ENCODE measurements around the gene CLDN15. TPM values are rescaled to one million over a fixed set of nuclear protein-coding genes. Genes with fewer than 3 reads are reported as not detected.

Gene CLDN15
- total RNA-seq, 1 experiment from 2014 or later = 8.5 TPM

DNA sequence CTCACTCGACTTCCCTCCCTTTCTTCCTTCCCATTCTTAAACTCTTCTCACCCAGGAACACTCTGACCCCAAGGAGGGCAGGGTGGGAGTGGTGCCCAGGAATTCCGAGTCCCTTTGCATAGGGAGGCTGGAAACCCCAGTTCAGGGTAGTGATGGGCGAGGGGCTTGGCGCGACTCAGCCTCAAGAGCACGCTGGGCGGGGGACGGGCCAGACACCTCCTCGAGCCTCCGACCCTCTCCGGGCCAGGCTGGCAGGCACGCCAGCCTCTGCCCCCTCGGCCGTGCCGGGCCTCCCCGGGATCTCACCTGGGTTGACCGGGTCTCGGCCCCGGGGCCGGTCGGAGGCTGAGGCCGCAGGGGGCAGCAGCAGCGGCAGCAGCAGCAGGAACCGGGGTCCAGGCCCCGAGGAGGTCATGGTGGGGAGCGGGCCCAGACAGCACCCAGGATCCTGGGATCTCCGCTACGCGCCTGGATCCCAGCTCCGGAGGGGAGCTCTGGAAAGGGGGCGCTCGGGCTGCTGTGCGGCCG is 20.7 kb downstream of the CLDN15 start:
- peak; percentile 24 for DNase-seq (ENCODE audit: unreplicated experiment)
- TSS peak; percentile 61 for BruUV-seq (replicated peaks)
- CTCF ChIA-PET = interaction anchor here (0.8 to 4.5 kb wide), 11 partner anchors 11 to 73 kb away, joined by 3 to 23 read pairs (median 4); partner anchors contain the start of gene FIS1
- H3K9me3 Mint-ChIP-seq (ENCODE audit: unreplicated experiment) = no peaks in the 10 kb centered on the region
- peak overlapping the region; percentile 99 for H3K4me3 Mint-ChIP-seq (ENCODE audit: unreplicated experiment)
- no peaks in the 10 kb centered on the region for H3K27me3 Mint-ChIP-seq (ENCODE audit: insufficient read depth, unreplicated experiment)
- POLR2A ChIA-PET = interaction anchor here (0.6 to 3.1 kb wide), 22 partner anchors 11 to 1146 kb away, joined by 3 to 78 read pairs (median 5); partner anchors contain the start of genes FIS1, SRRT, UFSP1 and VGF
- TF ChIP-seq, protein P1, sequence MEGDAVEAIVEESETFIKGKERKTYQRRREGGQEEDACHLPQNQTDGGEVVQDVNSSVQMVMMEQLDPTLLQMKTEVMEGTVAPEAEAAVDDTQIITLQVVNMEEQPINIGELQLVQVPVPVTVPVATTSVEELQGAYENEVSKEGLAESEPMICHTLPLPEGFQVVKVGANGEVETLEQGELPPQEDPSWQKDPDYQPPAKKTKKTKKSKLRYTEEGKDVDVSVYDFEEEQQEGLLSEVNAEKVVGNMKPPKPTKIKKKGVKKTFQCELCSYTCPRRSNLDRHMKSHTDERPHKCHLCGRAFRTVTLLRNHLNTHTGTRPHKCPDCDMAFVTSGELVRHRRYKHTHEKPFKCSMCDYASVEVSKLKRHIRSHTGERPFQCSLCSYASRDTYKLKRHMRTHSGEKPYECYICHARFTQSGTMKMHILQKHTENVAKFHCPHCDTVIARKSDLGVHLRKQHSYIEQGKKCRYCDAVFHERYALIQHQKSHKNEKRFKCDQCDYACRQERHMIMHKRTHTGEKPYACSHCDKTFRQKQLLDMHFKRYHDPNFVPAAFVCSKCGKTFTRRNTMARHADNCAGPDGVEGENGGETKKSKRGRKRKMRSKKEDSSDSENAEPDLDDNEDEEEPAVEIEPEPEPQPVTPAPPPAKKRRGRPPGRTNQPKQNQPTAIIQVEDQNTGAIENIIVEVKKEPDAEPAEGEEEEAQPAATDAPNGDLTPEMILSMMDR (IDR thresholded peaks at IDR 0.05; ENCODE audit: unreplicated experiment) = peak; percentile 16
- peaks cover 47% of the 10 kb centered on the region for H3K36me3 Mint-ChIP-seq (ENCODE audit: insufficient read depth, unreplicated experiment)
- peak overlapping the region; percentile 94 for H3K27ac Mint-ChIP-seq (ENCODE audit: low read depth, unreplicated experiment)
- peaks cover 25% of the 10 kb centered on the region for H3K4me1 Mint-ChIP-seq (ENCODE audit: insufficient read depth, unreplicated experiment)
- intact Hi-C loops (cut with micrococcal nuclease) = no loop called here

- no TSS peak for BruUV-seq (replicated peaks)
- Mint-ChIP-seq H3K4me3 (ENCODE audit: unreplicated experiment) (peak overlapping the region; percentile 99), H3K4me1 (ENCODE audit: insufficient read depth, unreplicated experiment) (peaks cover 20% of the 10 kb centered on the region), H3K9me3 (ENCODE audit: unreplicated experiment) (no peaks in the 10 kb centered on the region), H3K36me3 (ENCODE audit: insufficient read depth, unreplicated experiment) (peaks cover 41% of the 10 kb centered on the region), H3K27ac (ENCODE audit: low read depth, unreplicated experiment) (peak overlapping the region; percentile 94), H3K27me3 (ENCODE audit: insufficient read depth, unreplicated experiment) (no peaks in the 10 kb centered on the region)
- ChIA-PET CTCF (interaction anchor here (0.7 to 4.5 kb wide), 9 partner anchors 16 to 73 kb away, joined by 3 to 23 read pairs (median 4); partner anchors contain the start of gene FIS1), POLR2A (interaction anchor here (0.6 to 3.1 kb wide), 10 partner anchors 10 to 788 kb away, joined by 3 to 78 read pairs (median 4); partner anchors contain the start of genes FIS1, VGF and ZCWPW1)
- intact Hi-C loops (cut with micrococcal nuclease) = no loop called here
- TF ChIP-seq, protein P1 (IDR thresholded peaks at IDR 0.05; ENCODE audit: unreplicated experiment) = no peak
- no peak for DNase-seq (ENCODE audit: unreplicated experiment)
Observed at GRCh38 chr7:101216001-101216859, 21.4 kb downstream of the CLDN15 start.

DNA sequence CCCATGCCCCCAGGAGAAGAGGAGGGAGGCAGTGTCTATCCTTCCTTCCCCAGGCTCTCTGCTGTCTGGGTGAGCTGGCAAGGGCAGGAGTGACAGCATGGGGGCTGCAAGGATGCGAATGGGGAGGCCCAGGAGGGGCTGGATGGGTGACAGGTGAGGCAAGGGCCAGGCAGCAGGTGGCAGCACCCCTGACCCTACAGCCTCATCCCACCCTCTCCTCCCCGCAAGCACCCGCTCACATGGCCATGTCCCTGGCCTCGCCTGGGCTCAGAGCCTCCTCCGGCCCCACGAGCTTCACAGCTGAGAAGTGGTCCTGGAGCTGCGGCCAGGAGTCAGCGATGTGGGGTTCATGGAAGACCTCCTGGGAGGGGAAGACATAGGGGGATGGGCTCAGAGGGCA is 25.6 kb downstream of the CLDN15 start:
- no peaks in the 10 kb centered on the region for H3K27me3 Mint-ChIP-seq (ENCODE audit: insufficient read depth, unreplicated experiment)
- no TSS peak for BruUV-seq (replicated peaks)
- H3K4me3 Mint-ChIP-seq (ENCODE audit: unreplicated experiment) = no peak overlapping the region
- intact Hi-C loops (cut with micrococcal nuclease) = no loop called here
- DNase-seq (ENCODE audit: unreplicated experiment) = no peak
- TF ChIP-seq, protein P1 (IDR thresholded peaks at IDR 0.05; ENCODE audit: unreplicated experiment) = no peak
- POLR2A ChIA-PET = interaction anchor here (1.0 kb wide), 1 partner anchor 86 kb away, joined by 3 read pairs; no protein-coding TSS in a partner anchor
- CTCF ChIA-PET = no interaction called here
- H3K36me3 Mint-ChIP-seq (ENCODE audit: insufficient read depth, unreplicated experiment) = peaks cover 64% of the 10 kb centered on the region
- no peaks in the 10 kb centered on the region for H3K9me3 Mint-ChIP-seq (ENCODE audit: unreplicated experiment)
- no peak overlapping the region for H3K27ac Mint-ChIP-seq (ENCODE audit: low read depth, unreplicated experiment)
- H3K4me1 Mint-ChIP-seq (ENCODE audit: insufficient read depth, unreplicated experiment) = peaks cover 12% of the 10 kb centered on the region

DNA sequence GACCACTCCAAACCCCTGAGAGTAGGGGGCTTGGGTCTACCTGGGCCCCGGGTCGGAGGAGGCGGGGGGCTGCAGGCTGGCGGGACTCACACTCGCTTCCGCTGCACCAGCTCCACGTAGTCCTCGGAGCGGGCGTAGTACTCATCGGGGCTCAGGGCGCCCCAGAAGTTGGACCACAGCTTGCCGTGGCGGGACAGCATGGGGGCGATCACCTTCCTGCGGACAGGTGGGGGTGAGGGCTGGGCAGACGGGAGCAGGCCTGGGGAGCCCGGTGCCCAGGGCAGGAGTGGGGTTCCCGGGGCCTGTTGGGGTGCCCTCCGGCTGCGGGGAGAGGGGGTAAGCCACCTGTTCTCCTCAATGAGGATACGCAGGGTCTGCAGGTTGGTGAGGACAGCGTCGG is 26.1 kb downstream of the CLDN15 start:
- Mint-ChIP-seq H3K36me3 (ENCODE audit: insufficient read depth, unreplicated experiment) (peaks cover 69% of the 10 kb centered on the region), H3K27ac (ENCODE audit: low read depth, unreplicated experiment) (no peak overlapping the region), H3K9me3 (ENCODE audit: unreplicated experiment) (no peaks in the 10 kb centered on the region), H3K4me1 (ENCODE audit: insufficient read depth, unreplicated experiment) (peaks cover 11% of the 10 kb centered on the region), H3K4me3 (ENCODE audit: unreplicated experiment) (no peak overlapping the region), H3K27me3 (ENCODE audit: insufficient read depth, unreplicated experiment) (no peaks in the 10 kb centered on the region)
- BruUV-seq (replicated peaks) = no TSS peak
- no peak for DNase-seq (ENCODE audit: unreplicated experiment)
- TF ChIP-seq, protein P1 (IDR thresholded peaks at IDR 0.05; ENCODE audit: unreplicated experiment) = no peak
- intact Hi-C loops (cut with micrococcal nuclease) = no loop called here
- ChIA-PET CTCF (interaction anchor here (0.6 to 1.7 kb wide), 2 partner anchors 19 to 105 kb away, joined by 3 to 14 read pairs; no protein-coding TSS in a partner anchor), POLR2A (interaction anchor here (1.0 kb wide), 1 partner anchor 85 kb away, joined by 3 read pairs; no protein-coding TSS in a partner anchor)
